HG02938 (cell line): ENCODE measurements around the gene NTRK1.

ENCODE experiments used
- ATAC-seq: cut with Tn5 transposase; IDR thresholded peaks from one replicate; pipeline ENCODE4 v1.9.1; 2021; ENCODE audit warnings: mild to moderate bottlenecking, moderate library complexity; ENCODE audit not compliant: unreplicated experiment

Gene NTRK1

DNA sequence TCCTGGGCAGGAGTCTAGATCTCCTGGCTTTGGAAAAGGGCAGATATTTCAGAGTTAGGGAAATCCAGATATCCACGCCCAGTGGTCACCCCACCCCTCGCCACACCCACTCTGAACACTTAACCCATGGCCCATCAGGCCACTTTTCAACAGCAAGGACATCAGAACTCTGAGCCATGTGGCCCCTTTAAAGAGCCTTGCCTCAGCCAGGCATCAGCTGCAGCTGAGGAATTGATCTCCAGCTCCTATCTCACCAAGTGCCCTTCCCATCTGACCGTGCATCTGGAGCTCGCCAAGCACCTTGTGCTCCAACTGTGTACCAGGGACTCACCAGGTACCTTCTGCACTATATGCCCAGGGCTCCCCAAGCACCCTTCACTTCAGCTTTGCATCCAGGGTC is 23.8 kb upstream of the NTRK1 start:
- ATAC-seq: no peak

DNA sequence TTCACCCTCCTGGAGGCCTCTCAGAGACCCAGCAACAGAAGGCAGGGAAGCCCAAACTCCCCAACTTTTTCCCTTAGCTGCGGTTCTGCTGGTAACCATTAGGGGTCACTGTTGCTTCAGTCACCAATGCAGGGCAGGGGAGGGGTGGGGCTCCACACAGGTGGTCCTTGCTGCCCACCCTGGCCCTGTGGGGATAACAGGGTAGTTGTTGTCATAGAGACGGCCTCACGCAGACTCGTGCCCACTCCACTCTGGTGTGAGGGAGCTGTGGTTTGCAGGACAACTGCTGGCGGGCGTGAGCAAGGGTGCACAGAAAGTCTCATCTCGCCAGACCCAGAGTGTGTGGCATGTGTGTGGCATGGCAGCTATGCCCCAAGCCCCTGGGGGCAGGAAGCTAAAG is 21.7 kb upstream of the NTRK1 start:
- no peak for ATAC-seq

DNA sequence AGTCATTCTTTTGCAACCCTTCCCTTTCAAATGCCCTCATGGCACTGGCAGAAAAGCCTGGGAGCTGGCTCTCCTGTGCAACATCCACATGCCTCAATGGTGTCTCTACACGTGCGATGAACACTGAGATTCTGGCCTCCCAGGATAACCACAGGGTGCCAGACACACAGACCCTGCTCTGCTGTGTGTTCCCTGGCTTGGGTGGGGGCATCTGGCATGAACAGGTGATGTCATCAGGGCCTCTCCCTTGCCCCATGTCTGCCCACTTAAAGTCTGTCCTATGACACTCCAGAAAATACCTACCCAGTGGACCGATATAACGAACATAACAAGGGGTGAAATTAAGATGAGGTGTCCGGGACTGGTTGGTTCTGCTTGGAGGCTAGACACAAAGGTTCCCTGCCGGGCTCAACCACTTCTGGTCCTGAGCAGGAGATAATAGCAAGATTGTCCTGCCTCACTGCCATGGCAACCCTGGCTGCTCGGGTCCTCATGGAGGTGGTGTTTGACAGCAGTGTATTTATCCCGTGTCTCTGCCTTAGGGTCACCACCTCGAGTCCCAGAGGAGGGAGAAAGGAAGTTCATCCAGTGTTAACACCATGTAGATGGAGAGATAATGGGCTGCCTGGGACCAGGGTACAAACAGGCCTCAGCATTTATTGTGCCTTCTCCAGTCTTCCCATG is 21.1 kb upstream of the NTRK1 start:
- no peak for ATAC-seq

DNA sequence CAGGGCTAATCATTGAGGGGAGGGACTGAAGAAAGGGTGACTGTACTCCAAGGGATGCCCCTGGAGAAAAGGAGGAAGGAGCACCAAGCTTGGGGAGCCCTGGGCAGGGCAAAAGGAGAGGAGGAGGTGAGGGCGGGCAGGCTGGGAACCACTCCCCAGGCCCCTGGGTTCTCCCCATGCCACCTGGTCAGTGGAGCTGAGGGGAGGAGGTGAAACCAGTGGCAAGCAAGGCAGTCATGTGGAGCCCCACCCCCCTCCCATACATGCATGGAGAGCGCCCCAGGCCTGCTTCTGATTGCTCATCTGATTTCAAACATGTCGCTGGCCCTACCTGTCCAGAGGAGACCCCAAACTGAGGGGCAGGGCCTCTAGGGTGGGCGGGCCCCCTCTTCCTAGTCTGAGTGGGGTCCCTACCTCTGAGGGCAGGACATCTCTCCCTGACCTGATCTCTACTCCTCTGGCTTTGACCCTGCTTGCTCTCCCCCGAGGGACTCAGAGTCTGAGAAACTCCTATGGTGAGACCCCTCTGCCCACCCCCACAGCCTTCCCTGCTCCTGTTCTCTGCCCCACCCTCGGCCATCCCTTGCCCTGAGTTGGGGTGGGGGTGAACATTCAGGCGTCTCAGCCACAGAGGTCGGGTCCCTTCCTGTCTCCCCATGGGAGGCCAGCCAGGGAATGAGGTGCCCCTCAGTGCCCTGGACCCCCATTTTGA is 20.3 kb upstream of the NTRK1 start:
- ATAC-seq: no peak

DNA sequence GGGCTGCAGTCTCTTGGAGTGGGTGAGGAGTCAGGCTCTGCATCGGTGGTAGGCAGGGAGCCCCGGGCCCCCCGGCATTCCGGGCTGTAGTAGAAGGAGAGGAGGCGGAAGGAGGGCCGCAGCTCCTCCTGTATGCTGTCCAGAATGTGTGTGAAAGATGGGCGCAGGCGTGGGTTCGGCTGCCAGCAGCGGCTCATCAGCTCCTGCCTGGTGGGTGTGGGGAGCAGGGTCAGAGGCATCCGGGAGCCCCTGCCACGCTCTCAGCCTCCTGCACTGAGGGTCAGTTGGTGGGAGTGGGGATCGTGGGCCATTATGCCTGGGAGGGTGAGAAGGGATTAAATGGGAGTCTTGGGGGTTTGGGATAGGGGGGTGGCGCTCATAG is 19.8 kb upstream of the NTRK1 start:
- no peak for ATAC-seq

DNA sequence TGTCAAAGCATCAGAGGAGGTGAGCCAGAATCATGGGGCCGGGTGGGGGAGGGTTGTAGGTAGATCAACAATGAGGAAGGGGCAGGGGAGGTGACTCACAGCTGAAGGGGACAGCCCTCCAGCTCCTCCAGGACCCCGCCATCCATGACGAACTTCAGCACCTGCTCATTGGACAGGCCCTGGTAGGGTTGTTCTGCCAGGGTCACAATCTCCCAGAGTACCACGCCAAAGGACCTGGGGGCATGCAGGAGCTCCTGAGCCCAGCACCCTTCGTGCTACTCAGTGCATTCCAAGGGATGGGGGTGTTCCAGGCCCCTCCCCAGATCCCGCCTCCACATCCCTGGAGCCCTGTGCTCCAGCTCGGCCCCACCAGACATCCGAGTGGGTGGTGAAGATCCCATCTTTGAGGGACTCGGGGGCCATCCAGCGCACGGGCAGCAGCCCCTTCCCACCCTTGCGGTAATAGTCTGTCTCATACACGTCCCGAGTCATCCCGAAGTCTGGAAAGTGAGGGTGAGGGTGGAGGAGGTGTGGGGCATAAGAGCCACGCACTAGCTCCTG is 19.3 kb upstream of the NTRK1 start:
- ATAC-seq: no peak

DNA sequence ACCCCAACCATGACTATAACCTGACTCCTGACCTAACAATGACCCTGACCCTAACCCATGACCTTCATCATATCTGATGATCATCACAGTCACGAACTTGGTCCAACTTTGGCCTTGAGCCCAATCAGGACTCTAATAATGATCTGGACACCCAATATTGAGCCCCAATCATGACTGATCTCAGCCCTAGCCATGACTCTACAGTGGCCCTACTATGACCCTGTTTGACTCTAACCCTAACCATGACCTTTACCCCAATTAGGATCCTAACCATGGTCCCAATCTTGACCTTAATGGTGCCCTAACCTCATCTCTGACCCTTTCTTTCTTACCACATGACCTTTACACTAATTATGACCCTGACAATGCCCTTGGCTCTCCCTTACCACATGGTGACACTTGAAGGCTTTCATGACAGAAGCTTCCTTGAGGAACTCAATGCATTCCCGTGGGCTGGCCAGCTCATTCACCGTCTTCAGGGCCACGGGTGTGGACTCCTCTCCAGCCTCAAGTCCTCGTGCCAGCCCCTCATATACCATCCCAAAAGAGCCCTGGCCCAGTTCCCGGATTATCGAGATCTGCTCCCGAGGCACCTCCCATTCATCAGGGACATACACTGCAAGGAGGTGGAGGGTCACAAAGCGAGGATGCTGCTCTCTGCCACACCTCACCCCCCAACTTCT is 17.9 kb upstream of the NTRK1 start:
- no peak for ATAC-seq

DNA sequence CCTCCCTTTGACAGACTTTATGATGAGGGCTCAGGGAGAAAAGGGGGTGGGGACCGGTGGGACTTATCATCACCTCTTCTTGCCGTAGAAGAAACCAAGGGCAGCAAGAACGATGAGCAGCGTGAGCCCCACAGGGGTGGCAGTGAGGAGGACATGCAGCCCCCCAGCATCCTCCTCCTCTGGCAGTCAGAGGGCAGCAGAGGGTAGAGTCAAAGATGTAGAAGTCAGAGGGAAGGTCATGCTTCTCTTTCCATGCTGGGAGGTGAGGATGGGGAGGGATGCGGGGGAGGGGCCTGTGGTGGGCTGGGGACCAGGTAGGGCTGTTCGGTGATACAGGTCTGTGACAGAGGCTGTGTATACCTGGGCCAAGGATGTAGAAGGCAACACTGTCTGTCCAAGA is 16.6 kb upstream of the NTRK1 start:
- no peak for ATAC-seq

DNA sequence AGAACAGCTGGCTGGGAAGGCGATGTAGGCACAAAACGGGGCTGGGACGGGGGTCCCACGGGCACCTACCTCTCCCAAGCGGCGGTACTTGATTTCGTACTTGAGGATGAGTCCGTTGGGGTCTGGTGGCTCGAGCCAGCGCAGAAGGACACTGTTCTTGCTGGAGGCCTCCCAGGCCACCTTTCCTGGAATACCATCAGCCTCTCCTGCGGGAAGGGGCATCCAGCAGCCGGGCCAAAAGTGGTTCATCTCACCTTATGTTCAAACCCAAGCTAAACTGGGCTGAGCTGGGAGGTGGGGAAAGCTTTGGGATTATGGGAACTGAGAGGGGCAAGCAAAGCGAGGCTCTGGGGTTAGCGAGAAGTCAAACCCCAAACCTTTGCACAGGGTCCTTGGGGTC is 16.0 kb upstream of the NTRK1 start:
- ATAC-seq: no peak

DNA sequence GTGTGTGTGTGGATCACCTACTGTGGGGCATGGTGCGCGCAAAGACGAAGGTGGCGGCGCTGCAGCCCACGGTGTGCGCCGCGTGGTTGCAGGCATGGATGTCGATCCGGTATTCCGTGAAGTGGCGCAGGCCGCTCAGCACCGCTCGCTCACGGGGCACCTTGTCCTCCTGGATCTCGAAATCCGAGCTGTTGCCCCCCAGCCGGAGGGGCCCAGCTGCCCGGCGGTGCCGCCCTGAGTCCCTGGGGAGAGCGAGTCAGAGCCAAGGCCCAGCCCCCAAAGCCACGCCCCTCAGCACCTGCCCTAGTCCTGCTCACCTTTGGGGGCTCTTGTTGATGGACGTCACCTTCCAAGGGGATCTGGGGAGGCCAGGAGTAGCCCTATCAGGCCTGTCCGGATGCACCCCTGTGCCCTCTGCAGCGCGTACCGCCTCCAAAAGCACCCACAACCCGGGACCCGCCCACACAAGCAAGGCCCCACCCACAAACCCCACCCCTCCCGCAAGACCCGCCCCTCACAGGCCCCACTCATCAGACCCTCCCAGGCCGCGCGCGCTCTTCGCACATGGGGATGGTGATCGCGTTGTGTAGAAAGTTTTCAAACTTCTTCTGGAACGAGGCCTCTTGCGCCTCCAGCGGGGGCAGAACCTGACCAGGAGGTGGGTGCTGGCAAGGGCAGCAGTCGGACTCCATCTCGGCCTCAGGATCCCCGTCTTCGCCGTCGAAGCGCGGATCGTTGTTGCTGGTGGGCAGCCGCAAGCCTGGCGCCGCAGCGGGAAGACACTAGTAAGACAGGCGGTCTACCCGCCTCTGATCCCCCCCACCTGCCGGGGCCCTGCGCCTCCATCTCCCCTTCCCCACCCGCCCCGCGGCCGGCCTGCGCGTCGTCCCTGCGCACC is 15.4 kb upstream of the NTRK1 start:
- ATAC-seq: no peak

DNA sequence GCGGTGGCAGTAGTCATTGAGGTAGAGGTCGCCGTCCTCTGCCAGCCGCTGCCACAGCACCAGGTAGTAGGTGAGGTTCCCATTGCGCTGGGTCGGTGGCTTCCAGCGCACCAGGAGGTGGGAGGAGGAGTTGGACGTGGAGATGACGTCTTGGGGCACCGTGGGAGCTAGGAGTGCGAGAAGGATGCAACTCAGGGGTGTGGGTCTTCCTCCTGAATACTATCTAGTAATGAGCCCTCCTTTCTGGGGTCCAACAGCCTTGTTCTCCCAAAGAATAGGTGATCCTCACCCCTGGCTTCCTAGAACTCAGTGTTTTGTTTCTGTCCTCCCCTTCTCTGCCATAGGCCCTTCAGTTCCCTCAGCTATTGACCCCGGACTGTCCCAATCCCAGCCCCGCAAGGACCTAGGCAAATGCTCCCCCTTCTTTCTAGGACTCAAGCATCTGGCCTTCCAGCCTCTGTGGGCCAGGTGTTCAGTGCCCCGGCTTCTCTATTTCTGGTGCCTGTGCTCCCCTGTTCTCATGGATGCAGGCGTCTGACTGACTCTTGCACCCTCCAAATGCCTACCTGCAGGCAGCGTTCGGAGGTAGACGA is 14.6 kb upstream of the NTRK1 start:
- no peak for ATAC-seq

DNA sequence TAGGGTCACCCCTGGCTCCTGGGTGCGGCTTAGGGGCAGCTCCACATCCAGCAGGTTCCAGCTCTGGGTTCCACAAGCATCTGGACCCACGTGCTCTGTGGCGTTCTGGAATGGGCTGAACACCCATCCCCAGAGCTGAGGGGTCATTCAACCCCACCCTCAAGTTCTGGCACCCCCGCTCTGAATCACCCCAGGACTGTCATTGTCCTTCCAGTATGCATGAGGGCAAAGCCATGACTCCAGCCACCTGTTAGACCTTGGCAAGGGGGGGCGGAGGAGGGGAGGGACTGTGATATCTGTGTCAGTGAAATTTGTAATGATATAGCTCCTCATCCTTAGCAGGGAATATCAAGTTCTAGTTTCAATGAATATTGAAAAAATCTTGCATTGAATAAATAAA is 14.0 kb upstream of the NTRK1 start:
- no peak for ATAC-seq

DNA sequence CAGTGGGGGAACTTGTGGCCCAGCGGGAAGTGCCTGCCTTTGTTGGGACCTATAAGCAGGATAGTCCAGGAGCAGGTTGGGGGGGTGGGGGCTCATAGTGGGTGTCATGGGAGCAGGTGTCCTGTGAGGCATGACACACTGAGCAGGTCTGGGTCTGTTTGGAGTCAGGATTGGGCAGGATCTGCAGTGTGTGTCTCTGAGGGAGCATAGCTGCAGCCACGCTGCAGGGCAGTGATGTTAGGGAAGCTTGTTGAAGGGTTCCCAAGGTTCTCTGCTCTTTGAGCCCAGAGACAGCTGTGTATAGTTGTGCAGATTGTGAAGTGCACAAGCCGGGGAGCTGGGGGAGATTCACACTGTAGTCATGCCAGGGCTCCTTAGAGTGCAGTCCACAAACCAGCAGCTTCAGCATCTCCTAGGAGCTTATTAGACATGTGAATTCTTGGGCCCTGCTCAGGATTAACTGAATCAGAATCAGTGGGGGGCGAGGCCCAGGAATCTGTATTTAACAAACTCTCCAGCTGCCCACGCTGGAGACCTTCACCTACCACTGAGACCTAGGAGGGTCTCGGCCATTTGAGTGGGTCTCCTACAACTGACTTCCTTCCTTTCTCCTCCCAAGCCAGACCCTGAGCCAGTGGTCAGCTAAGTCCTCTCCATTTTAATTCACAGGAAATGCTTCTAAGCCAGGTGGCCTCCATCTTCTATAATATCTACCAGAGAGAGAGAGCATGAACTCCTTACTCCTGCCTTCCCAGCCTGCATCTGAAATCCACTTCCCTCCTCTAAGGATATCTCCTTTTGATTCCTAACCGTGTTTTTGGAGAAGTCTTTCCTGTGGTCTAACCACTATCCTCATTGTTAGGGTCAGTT is 12.8 kb upstream of the NTRK1 start:
- no peak for ATAC-seq

DNA sequence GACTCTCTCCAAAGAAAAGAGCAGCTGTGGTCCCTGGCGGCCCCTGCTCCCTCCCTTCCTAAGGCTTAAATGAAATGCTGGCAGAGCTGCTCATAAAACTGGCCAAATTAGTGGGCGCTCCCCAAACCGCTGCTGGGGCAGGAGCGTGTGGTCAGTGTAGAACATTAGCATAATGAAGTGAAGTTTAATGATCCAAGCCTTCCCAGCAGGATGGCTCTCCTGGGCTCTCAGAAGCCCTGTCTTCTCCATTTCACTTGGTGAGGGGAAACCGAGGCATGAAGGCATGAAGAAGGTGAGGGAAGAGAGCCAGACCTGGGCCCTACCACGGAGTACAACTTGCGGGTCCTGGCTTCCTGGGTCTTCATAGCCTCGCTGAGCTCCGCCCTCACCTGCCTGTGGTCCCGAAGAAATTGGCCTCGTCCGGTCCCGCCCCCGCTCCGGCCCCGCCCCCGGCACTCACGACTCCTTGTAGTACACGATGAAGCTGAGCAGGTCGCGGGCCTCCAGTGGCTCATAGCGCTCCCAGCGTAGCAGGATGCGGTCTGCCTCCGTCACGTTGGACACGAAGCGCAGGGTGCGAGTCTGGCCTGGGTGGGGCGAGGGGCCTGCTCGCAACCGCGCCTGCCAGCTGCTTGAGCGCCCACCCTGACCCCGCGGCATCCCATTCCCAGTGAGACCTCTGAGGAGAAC is 12.1 kb upstream of the NTRK1 start:
- no peak for ATAC-seq

DNA sequence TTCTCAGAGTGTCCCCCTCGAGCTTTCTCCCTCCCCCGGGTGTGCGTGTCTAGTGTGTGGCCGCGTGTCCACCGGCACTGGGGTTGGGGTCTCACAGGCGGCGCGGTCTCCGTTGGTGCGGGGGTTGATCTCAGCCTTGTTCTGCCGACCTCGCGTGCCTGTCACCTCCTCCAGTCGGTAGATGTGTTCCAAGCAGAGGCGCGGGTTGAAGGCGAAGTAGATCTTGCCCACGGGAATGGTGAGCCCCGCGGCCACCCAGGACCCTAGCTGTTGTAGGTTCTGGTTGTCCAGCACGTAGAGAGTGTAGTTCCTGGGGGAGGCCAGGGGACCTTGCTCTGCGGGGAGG is 11.5 kb upstream of the NTRK1 start:
- ATAC-seq: no peak

DNA sequence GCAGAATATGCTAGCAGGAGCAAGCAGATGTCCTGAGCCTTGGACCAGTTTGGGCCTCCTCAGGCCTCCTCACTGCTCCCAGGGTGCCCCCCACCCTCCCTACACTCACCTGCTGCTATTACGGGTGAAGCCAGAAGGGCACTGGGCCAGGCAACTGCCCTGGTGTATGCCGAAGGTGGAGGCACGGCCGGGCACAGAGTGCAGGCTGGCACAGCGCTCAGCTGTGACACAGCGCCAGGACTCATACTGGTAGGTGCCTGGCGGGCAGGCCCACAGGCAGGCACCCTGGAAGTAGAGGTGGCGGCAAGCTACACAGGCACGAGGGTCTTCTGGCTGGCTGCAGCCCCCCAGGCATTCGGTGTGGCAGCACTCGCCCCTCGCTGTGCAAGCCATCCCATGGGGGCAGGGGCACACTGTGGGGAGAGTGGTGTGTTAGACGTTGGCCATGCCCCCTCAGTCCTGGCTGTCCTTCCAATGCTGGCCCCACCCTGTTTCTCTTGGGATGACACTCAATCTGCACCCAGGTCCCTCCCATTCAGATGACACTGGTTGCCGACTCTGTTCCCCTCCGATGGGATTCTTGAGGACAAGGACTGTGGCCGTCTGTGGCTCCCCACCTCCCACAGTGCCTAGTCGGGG is 8.8 kb upstream of the NTRK1 start:
- ATAC-seq: no peak

DNA sequence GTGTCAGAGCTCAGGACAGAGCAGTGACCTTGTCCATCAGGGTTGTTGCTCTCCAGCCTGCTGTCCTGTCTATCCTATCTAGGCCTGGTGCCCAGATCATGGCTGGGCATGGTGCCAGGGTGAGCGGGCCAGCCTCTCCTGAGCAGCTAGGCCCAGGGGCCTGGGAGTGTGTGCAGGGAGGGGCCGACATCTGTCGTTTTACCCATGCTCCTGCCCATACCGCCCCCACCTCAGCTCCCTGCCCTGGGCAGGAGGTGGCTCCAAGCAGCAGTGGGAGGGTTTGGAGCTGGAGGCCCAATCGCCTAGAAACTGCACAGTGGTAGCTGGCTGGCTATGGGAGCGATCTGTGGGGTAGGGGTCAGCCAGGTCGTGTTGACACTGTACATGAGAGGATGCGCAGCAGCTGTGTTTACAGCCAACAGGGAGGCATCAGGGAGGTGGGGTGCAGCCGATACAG is 8.2 kb upstream of the NTRK1 start:
- ATAC-seq: no peak

DNA sequence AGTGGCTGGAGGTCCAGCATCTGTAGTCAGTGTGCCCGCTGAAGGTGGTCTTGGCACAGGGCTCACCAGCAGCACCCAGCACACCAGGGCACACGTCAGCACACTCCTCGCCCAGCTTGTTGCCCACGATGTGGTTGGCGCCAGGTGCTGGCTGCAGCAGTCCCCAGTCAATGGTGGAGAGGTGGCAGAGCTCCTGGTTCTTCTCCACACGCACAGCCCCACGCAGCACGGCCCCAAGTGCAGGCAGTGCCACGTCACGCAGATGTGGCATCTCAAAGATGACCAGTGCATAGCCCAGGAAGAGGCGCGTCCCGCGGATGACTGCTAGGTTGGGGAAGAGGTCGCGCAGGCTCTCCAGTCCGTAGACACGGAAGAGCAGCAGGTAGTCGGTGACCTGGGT is 6.9 kb upstream of the NTRK1 start:
- no peak for ATAC-seq

DNA sequence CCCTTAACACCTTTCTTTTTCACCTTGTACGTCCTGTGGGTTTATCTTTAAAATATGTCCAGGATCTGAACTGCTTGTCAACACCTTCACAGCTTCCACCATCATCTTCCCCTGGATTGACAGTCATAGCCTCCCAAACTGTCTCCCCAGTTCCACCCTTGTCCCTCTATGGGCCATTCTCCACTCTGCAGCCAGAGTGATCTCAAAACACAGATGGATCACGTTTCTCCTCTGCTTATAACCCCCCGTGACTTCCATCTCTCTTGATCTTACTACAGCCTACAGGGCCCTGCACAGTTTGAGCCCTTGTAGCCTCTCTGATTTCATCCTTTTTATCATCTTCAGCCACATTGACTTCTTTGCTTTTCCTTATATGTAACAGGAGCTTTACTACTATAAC is 6.0 kb upstream of the NTRK1 start:
- no peak for ATAC-seq
